SK-N-SH treated with all-trans-retinoic acid at 6 μM for 48 hours (cell line): ENCODE data around the gene DPP10.
"Not testable (repeated sequence)": the region's sequence is repeated elsewhere in the genome, so short reads cannot be mapped to it uniquely, and the experiment has no call there.

Experiments
- ATAC-seq: fragments of 200-7000 bp; cut with Tn5 transposase; 3 replicates; pipeline ENCODE4 v1.9.1; 2020; ENCODE audit warnings: mild to moderate bottlenecking, moderate library complexity
- ARNTL ChIP-seq: fragments of 450-650 bp; formaldehyde crosslinking; IDR thresholded peaks from 2 replicates; pipeline ENCODE4 v1.5.0; 2020; ENCODE audit warnings: low read depth, mild to moderate bottlenecking, moderate library complexity, borderline replicate concordance
- BACH2 ChIP-seq: fragments of 250-450 bp; sonication (Bioruptor Pico); IDR thresholded peaks from 2 replicates; pipeline ENCODE4 v1.9.0; 2021; ENCODE audit warnings: mild to moderate bottlenecking, borderline replicate concordance
- CREB5 ChIP-seq: fragments of 250-450 bp; sonication (Bioruptor Pico); IDR thresholded peaks from 2 replicates; pipeline ENCODE4 v1.5.1; 2020; ENCODE audit warnings: low read depth, mild to moderate bottlenecking, moderate library complexity
- CSDC2 ChIP-seq: fragments of 250-450 bp; sonication (Bioruptor Pico); IDR thresholded peaks from 2 replicates; pipeline ENCODE4 v1.5.0; 2020; ENCODE audit warnings: mild to moderate bottlenecking, moderate library complexity
- GLIS3 ChIP-seq: fragments of 250-450 bp; sonication (Bioruptor Pico); IDR thresholded peaks from 2 replicates; pipeline ENCODE4 v1.5.0; 2020; ENCODE audit warnings: mild to moderate bottlenecking, moderate library complexity
- OSR1 ChIP-seq: fragments of 250-450 bp; sonication (Bioruptor Pico); IDR thresholded peaks from 2 replicates; pipeline ENCODE4 v1.8.0; 2022; ENCODE audit warnings: moderate library complexity, mild to moderate bottlenecking, inconsistent platforms
- POU6F1 ChIP-seq: fragments of 250-450 bp; sonication (Bioruptor Pico); IDR thresholded peaks from 2 replicates; pipeline ENCODE4 v1.8.0; 2021; ENCODE audit warnings: low read depth, mild to moderate bottlenecking, moderate library complexity, borderline replicate concordance
- PPARA ChIP-seq: fragments of 250-450 bp; sonication (Bioruptor Pico); IDR thresholded peaks from 2 replicates; pipeline ENCODE4 v1.5.0; 2020; ENCODE audit warnings: mild to moderate bottlenecking, borderline replicate concordance
- RARB ChIP-seq: fragments of 250-450 bp; sonication (Bioruptor Pico); IDR thresholded peaks from 2 replicates; pipeline ENCODE4 v1.8.0; 2021; ENCODE audit warnings: mild to moderate bottlenecking, moderate library complexity
- SNAI2 ChIP-seq: fragments of 250-450 bp; sonication (Bioruptor Pico); IDR thresholded peaks from 2 replicates; pipeline ENCODE4 v1.5.0; 2020; ENCODE audit warnings: mild to moderate bottlenecking, moderate library complexity
- TCF4 ChIP-seq: fragments of 250-450 bp; sonication (Bioruptor Pico); IDR thresholded peaks from 2 replicates; pipeline ENCODE4 v1.8.0; 2021; ENCODE audit warnings: mild to moderate bottlenecking, moderate library complexity, borderline replicate concordance
- TOX ChIP-seq: fragments of 250-450 bp; sonication (Bioruptor Pico); IDR thresholded peaks from 2 replicates; pipeline ENCODE4 v1.8.0; 2021; ENCODE audit warnings: mild to moderate bottlenecking, moderate library complexity, borderline replicate concordance
- ZC3H10 ChIP-seq: fragments of 250-450 bp; sonication (Bioruptor Pico); IDR thresholded peaks from 2 replicates; pipeline ENCODE4 v1.5.1; 2021; ENCODE audit warnings: mild to moderate bottlenecking, moderate library complexity
- ZFP3 ChIP-seq: fragments of 250-450 bp; sonication (Bioruptor Pico); IDR thresholded peaks from 2 replicates; pipeline ENCODE4 v1.5.0; 2020; ENCODE audit warnings: mild to moderate bottlenecking, moderate library complexity
- ZNF565 ChIP-seq: fragments of 450-650 bp; formaldehyde crosslinking; conservative IDR thresholded peaks from 2 replicates; pipeline ENCODE4 v1.5.0; 2020; ENCODE audit warnings: low read depth, mild to moderate bottlenecking, moderate library complexity
- ZNF70 ChIP-seq: fragments of 450-650 bp; formaldehyde crosslinking; IDR thresholded peaks from 2 replicates; pipeline ENCODE4 v1.5.0; 2020; ENCODE audit warnings: mild to moderate bottlenecking, moderate library complexity
- ZNF8 ChIP-seq: fragments of 450-650 bp; formaldehyde crosslinking; IDR thresholded peaks from 2 replicates; pipeline ENCODE4 v1.5.0; 2020; ENCODE audit warnings: mild to moderate bottlenecking, moderate library complexity
- TF ChIP-seq, protein P1 (sequence below): fragments of 250-450 bp; sonication (Bioruptor Pico); IDR thresholded peaks from 2 replicates; pipeline ENCODE4 v1.5.0; 2020; ENCODE audit warnings: mild to moderate bottlenecking, moderate library complexity
- TF ChIP-seq, protein P2 (sequence below): fragments of 250-450 bp; sonication (Bioruptor Pico); IDR thresholded peaks from 2 replicates; pipeline ENCODE4 v1.5.1; 2021; ENCODE audit warnings: mild to moderate bottlenecking, moderate library complexity

Gene DPP10

DNA sequence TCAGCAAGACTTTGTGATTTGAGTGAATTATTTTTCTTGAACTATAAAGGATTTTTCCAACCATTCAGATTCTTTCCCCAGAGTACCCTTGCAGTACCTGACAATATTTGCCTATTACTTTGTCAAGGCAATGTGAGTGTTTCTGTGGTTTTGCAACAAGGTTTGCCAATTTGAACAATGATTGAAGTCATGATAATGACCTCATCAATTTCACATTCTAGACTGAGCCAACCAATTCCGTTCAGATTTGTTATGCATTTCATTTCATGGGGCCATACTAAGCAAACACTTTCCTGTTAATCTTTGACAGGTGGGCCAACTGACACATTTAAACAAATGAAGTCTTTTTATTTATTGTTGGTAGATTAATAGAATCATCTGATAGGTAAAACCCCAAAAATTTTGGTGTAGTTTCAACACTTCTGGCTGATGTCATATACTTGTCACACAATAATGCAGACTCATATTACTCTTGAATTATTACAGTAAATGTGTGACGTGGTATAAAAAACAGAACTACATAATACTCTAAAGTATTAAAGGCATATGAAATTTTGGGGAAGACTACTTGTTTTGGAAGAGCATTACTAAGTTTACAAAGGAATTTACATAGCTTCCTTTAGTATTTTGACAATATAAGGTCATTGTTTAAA is 526.4 kb downstream of the DPP10 start:
- ATAC-seq: no peak
- TF ChIP-seq ZFP3 (no peak), ZNF70 (CRISPR knock-in tag) (no peak), PPARA (no peak), ZNF565 (CRISPR knock-in tag) (no peak), ZNF8 (no peak), TOX (CRISPR knock-in tag) (no peak), CSDC2 (no peak), ARNTL (CRISPR knock-in tag) (no peak), GLIS3 (CRISPR knock-in tag) (no peak), SNAI2 (no peak), ZC3H10 (CRISPR knock-in tag) (no peak), BACH2 (CRISPR knock-in tag) (no peak), TCF4 (CRISPR knock-in tag) (no peak)
- TF ChIP-seq, protein P1, sequence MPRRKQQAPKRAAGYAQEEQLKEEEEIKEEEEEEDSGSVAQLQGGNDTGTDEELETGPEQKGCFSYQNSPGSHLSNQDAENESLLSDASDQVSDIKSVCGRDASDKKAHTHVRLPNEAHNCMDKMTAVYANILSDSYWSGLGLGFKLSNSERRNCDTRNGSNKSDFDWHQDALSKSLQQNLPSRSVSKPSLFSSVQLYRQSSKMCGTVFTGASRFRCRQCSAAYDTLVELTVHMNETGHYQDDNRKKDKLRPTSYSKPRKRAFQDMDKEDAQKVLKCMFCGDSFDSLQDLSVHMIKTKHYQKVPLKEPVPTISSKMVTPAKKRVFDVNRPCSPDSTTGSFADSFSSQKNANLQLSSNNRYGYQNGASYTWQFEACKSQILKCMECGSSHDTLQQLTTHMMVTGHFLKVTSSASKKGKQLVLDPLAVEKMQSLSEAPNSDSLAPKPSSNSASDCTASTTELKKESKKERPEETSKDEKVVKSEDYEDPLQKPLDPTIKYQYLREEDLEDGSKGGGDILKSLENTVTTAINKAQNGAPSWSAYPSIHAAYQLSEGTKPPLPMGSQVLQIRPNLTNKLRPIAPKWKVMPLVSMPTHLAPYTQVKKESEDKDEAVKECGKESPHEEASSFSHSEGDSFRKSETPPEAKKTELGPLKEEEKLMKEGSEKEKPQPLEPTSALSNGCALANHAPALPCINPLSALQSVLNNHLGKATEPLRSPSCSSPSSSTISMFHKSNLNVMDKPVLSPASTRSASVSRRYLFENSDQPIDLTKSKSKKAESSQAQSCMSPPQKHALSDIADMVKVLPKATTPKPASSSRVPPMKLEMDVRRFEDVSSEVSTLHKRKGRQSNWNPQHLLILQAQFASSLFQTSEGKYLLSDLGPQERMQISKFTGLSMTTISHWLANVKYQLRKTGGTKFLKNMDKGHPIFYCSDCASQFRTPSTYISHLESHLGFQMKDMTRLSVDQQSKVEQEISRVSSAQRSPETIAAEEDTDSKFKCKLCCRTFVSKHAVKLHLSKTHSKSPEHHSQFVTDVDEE (CRISPR knock-in tag): no peak
- TF ChIP-seq, protein P2, sequence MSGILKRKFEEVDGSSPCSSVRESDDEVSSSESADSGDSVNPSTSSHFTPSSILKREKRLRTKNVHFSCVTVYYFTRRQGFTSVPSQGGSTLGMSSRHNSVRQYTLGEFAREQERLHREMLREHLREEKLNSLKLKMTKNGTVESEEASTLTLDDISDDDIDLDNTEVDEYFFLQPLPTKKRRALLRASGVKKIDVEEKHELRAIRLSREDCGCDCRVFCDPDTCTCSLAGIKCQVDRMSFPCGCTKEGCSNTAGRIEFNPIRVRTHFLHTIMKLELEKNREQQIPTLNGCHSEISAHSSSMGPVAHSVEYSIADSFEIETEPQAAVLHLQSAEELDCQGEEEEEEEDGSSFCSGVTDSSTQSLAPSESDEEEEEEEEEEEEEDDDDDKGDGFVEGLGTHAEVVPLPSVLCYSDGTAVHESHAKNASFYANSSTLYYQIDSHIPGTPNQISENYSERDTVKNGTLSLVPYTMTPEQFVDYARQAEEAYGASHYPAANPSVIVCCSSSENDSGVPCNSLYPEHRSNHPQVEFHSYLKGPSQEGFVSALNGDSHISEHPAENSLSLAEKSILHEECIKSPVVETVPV (CRISPR knock-in tag): no peak
- TF ChIP-seq, all 23 proteins: peak for 0

GRCh38 chr2:115004321-115004720 is 561.9 kb downstream of the DPP10 start:
- not testable (repeated sequence) for ATAC-seq

- no peak for ATAC-seq
- TF ChIP-seq PPARA: no peak
- no peak for TF ChIP-seq BACH2 (CRISPR knock-in tag)
- no peak for TF ChIP-seq CREB5 (CRISPR knock-in tag)
- no peak for TF ChIP-seq OSR1 (CRISPR knock-in tag)
- TF ChIP-seq, protein P1 (CRISPR knock-in tag): no peak
These were observed 569.3 kb downstream of the DPP10 start for GRCh38 chr2:115011721-115012120.

DNA sequence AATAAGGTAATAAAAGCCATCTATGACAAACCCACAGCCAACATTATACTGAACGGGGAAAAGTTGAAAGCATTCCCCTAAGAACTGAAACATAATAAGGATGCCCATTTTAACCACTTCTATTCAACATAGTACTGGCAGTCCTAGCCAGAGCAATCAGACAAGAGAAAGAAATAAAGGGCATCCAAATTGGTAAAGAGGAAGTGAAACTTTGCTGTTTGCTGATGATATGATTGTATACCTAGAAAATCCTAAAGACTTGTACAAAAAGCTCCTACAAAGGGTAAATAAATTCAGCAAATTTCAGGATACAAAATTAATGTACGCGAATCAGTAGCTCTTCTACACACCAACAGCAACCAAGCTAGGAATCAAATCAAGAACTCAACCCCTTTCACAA is 579.6 kb downstream of the DPP10 start:
- ATAC-seq: not testable (repeated sequence)

DNA sequence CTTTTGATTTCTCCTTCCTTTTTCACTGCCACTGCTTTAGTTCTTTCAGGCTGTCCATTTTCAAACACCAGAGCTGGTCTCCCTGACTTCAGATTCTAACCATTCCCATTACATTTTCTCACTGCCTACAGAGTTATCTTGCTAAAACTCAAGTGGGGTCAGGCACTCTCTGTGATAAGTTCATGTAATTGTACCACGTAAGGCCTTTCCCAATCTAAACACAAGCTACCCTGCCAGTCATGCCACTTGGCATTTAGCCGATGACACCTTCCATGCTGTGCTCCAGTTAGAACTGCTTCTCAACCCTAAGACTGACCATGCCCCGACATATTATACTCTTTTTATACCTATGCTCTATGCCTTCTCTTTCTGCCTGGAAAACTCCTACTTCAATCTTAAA is 592.4 kb downstream of the DPP10 start:
- no peak for ATAC-seq
- TF ChIP-seq, protein P1 (CRISPR knock-in tag): no peak
- TF ChIP-seq SNAI2: no peak
- no peak for TF ChIP-seq TOX (CRISPR knock-in tag)
- TF ChIP-seq RARB (CRISPR knock-in tag): no peak
- no peak for TF ChIP-seq POU6F1 (CRISPR knock-in tag)
- no peak for TF ChIP-seq ZC3H10 (CRISPR knock-in tag)
- TF ChIP-seq ZNF70 (CRISPR knock-in tag): no peak
- TF ChIP-seq GLIS3 (CRISPR knock-in tag): no peak
- TF ChIP-seq ZNF565 (CRISPR knock-in tag): no peak
